ENCODE results near the gene NEUROG1. TPM values are rescaled to one million over a fixed set of nuclear protein-coding genes. Genes with fewer than 3 reads are reported as not detected.
A peak's percentile ranks its signal among the peaks of the same experiment; 100 is the strongest.

Gene NEUROG1, protein sequence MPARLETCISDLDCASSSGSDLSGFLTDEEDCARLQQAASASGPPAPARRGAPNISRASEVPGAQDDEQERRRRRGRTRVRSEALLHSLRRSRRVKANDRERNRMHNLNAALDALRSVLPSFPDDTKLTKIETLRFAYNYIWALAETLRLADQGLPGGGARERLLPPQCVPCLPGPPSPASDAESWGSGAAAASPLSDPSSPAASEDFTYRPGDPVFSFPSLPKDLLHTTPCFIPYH
- not detected for total RNA-seq

DNA sequence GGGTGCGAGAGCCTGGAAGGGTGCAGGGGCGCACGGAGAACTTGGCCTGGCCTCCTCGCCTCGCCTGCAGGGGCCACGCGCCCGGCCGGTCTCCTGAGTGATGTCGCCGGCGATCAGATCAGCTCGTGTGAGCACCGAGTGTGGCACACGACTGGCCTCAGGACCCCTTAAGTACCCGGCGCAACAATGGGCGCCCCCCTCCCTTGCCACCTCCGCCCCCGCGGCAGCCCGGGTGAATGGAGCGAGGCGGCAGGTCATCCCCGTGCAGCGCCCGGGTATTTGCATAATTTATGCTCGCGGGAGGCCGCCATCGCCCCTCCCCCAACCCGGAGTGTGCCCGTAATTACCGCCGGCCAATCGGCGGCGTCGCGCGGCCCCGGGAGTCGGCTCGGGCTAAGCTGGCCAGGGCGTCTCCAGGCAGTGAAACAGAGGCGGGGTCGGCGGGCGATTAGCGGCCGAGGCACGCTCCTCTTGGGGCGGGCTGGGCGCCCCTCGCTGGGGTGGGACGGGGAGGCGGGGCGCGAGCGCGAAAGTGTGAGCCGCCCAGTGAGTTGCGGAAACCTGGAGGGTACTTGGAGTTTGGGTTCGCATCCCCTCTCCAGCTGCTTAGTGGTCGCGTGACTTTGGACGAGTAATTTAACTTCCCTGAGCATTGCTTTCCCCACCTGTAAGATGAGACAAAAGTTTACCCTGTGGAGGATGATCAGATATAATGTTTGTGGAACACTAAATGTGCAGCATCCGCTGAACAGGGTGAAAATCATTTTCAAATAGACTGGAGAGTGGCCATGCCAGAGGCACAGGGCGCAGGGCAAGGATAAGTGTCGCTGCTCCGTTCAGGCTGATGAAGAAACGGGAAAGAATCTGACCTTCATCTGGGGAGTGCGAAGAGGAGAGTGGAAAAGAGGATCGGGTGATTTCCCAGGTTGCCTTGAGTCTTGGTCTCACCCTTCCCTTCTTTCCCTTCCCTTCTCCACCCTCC, at the start of gene NEUROG1:
NEUROG1 (minus strand) TSS at position 145 of the 982 bp plus-strand sequence. CDS start 274 bp downstream, outside the sequence.
- Histone ChIP-seq H3K9me3 (no peaks in the 10 kb centered on the region), H3K4me3 (peak within 1 kb of the TSS in 1 of 4 donors; percentile 32), H3K36me3 (no peaks in the 10 kb centered on the region), H3K27ac (no peak within 1 kb of the TSS), H3K27me3 (peaks cover 98% of the 10 kb centered on the region), H3K4me1 (peaks cover 6 to 18% (median 14%) of the 10 kb centered on the region in 4 donors)
- TF ChIP-seq POLR2A (IDR thresholded peaks at IDR 0.05): no peak
- TF ChIP-seq, protein P1, sequence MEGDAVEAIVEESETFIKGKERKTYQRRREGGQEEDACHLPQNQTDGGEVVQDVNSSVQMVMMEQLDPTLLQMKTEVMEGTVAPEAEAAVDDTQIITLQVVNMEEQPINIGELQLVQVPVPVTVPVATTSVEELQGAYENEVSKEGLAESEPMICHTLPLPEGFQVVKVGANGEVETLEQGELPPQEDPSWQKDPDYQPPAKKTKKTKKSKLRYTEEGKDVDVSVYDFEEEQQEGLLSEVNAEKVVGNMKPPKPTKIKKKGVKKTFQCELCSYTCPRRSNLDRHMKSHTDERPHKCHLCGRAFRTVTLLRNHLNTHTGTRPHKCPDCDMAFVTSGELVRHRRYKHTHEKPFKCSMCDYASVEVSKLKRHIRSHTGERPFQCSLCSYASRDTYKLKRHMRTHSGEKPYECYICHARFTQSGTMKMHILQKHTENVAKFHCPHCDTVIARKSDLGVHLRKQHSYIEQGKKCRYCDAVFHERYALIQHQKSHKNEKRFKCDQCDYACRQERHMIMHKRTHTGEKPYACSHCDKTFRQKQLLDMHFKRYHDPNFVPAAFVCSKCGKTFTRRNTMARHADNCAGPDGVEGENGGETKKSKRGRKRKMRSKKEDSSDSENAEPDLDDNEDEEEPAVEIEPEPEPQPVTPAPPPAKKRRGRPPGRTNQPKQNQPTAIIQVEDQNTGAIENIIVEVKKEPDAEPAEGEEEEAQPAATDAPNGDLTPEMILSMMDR (IDR thresholded peaks at IDR 0.05): no peak
- TF ChIP-seq POLR2AphosphoS5 (IDR thresholded peaks at IDR 0.05): no peak
- no peak for TF ChIP-seq EP300 (IDR thresholded peaks at IDR 0.05; ENCODE audit: low read depth)
- WGBS, 2 donors (ENCODE audit: low coverage in 1 of 2): 0 to 6% methylated on average over 3 to 52 of the region's 74 CpGs
- in situ Hi-C loops (cut with MboI; ENCODE audit: low pct_ligation_motif_present in 1 of 4, low pct_unique_long_range_greater_than_20kb in 1 of 4, low sequenced_read_pairs in 3 of 4) (no loop called here), intact Hi-C loops (cut with DNase I; ENCODE audit: low total_unique reads) (loop anchor here (5.0 kb wide), 1 partner anchor 69 kb away; no protein-coding TSS in a partner anchor)
- no peak for DNase-seq

DNA sequence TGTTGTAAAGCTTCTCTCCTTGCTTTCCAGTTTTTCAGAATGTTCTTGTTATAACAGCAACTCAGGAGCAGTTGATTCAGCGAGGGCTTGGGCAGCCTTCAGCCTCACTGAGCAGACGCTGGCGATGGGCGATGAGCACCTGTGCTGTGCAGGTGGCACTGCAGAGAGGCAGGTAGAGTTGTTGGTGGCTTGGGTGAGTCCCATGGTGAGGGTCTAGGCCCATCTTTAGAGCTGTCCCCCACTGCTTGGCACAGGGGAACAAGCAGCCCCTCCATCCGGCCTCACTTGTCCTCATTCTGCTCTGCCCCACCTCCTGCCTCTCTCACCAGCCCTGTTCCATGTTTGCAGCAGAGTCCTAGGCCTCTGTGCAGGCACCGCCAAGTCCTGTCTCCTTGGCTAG, 49.2 kb upstream of the NEUROG1 start:
- in situ Hi-C loops (cut with MboI; ENCODE audit: low pct_ligation_motif_present in 1 of 4, low pct_unique_long_range_greater_than_20kb in 1 of 4, low sequenced_read_pairs in 3 of 4): no loop called here

DNA sequence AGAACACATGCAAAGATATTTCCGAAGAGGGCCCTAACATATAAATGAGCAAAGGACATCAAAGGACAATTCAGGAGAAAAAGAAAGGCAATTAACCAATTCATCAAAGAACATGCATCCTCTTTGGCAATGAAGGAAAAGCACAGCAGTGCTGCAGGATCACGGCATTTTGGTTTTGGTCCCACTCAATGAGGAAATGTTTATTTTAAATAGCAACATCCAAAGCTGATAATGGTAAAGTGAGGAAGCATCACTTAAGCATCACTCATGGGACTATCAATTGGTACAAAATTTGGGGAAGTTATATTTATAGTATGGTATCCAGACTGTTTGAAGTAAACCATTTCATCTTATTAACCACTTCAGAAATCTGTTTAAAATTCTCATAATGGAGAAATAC, 48.5 kb upstream of the NEUROG1 start:
- no peak for DNase-seq
- no peak overlapping the region for H3K27ac ChIP-seq
- H3K9me3 ChIP-seq: no peaks in the 10 kb centered on the region
- WGBS, 2 donors (ENCODE audit: low coverage in 1 of 2): 74 to 83% methylated on average over 2 of the region's 2 CpGs
- in situ Hi-C loops (cut with MboI; ENCODE audit: low pct_ligation_motif_present in 1 of 4, low pct_unique_long_range_greater_than_20kb in 1 of 4, low sequenced_read_pairs in 3 of 4): no loop called here
- no peaks in the 10 kb centered on the region for H3K36me3 ChIP-seq
- H3K4me1 ChIP-seq: no peaks in the 10 kb centered on the region
- TF ChIP-seq POLR2A (IDR thresholded peaks at IDR 0.05) (no peak), EP300 (IDR thresholded peaks at IDR 0.05; ENCODE audit: low read depth) (no peak), POLR2AphosphoS5 (IDR thresholded peaks at IDR 0.05) (no peak)
- TF ChIP-seq, protein P1 (IDR thresholded peaks at IDR 0.05): no peak
- peaks cover 20% of the 10 kb centered on the region for H3K27me3 ChIP-seq
- intact Hi-C loops (cut with DNase I; ENCODE audit: low total_unique reads): no loop called here
- H3K4me3 ChIP-seq: no peak overlapping the region

More for the DNA sequence above, 49.2 kb upstream of the NEUROG1 start:
- intact Hi-C loops (cut with DNase I; ENCODE audit: low total_unique reads): no loop called here
- Histone ChIP-seq H3K27ac (no peak overlapping the region), H3K4me1 (no peaks in the 10 kb centered on the region), H3K4me3 (no peak overlapping the region), H3K27me3 (peaks cover 14% of the 10 kb centered on the region), H3K36me3 (no peaks in the 10 kb centered on the region), H3K9me3 (no peaks in the 10 kb centered on the region)
- 88% methylated on average over 6 of the region's 6 CpGs; no CpG with 5 or more reads in 1 of the 2 donors for WGBS, 2 donors (ENCODE audit: low coverage in 1 of 2)
- DNase-seq: no peak
- TF ChIP-seq POLR2AphosphoS5 (IDR thresholded peaks at IDR 0.05): no peak
- TF ChIP-seq EP300 (IDR thresholded peaks at IDR 0.05; ENCODE audit: low read depth): no peak
- TF ChIP-seq, protein P1 (IDR thresholded peaks at IDR 0.05): no peak
- no peak for TF ChIP-seq POLR2A (IDR thresholded peaks at IDR 0.05)

All from transverse colon (tissue), 4 donors.